SK-N-MC (cell line): ENCODE measurements around the gene NPRL2.
A peak's percentile ranks its signal among the peaks of the same experiment; 100 is the strongest.

Experiments used
- DNase-seq: peaks from one replicate; pipeline ENCODE4 v3.0.0-alpha.2; 2011; ENCODE audit warnings: low read depth, low spot score
- H3K27ac ChIP-seq: fragments of 200-600 bp; sonication (generic); 2 replicates; pipeline ENCODE4 v1.5.1; 2016; ENCODE audit warnings: mixed run types
- H3K36me3 ChIP-seq: fragments of 200-600 bp; sonication (generic); 2 replicates; pipeline ENCODE4 v1.6.1; 2017; ENCODE audit warnings: antibody characterized with exemption, low read length, mixed read lengths; ENCODE audit not compliant: insufficient read depth
- H3K4me3 ChIP-seq: fragments of 200-600 bp; sonication (generic); 2 replicates; pipeline ENCODE4 v1.5.1; 2016
- H3K9ac ChIP-seq: fragments of 200-600 bp; sonication (generic); 2 replicates; pipeline ENCODE4 v1.8.0; 2017; ENCODE audit warnings: mixed run types, mixed read lengths; ENCODE audit not compliant: insufficient read length
- H3K9me3 ChIP-seq: fragments of 200-600 bp; sonication (generic); 2 replicates; pipeline ENCODE4 v1.6.1; 2017; ENCODE audit warnings: low read depth, mild to moderate bottlenecking, antibody characterized with exemption, low read length, moderate library complexity, mixed read lengths
- EZH2 ChIP-seq: fragments of 200-600 bp; sonication (generic); IDR thresholded peaks from one replicate; pipeline ENCODE4 v1.6.1; 2017; ENCODE audit warnings: antibody characterized with exemption
- FOXP2 ChIP-seq: optimal IDR thresholded peaks from 2 replicates; pipeline ENCODE3; 2011; ENCODE audit warnings: mild to moderate bottlenecking, moderate library complexity; ENCODE audit not compliant: insufficient read depth; ENCODE audit errors: extremely low read length, control extremely low read depth
- POLR2AphosphoS5 ChIP-seq: IDR thresholded peaks from 2 replicates; pipeline ENCODE4 v1.6.1; 2012; ENCODE audit warnings: mild to moderate bottlenecking, low read depth, low read length, borderline replicate concordance

NPRL2 gene

GRCh38 chr3:50365842-50366220, 15.3 kb upstream of the NPRL2 start:
- no peaks in the 10 kb centered on the region for H3K9me3 ChIP-seq
- no peak overlapping the region for H3K9ac ChIP-seq
- DNase-seq, result no peak
- H3K36me3 ChIP-seq, result no peaks in the 10 kb centered on the region
- H3K27ac ChIP-seq, result no peak overlapping the region
- H3K4me3 ChIP-seq, result no peak overlapping the region
- no peak for TF ChIP-seq EZH2
- no peak for TF ChIP-seq POLR2AphosphoS5
- no peak for TF ChIP-seq FOXP2

GRCh38 chr3:50365080-50365841, 14.7 kb upstream of the NPRL2 start:
- Histone ChIP-seq H3K36me3 (no peaks in the 10 kb centered on the region), H3K4me3 (peak overlapping the region; percentile 68), H3K9me3 (no peaks in the 10 kb centered on the region), H3K27ac (no peak overlapping the region), H3K9ac (no peak overlapping the region)
- no peak for DNase-seq
- TF ChIP-seq EZH2 (no peak), POLR2AphosphoS5 (no peak), FOXP2 (no peak)

GRCh38 chr3:50364573-50365079, 14.1 kb upstream of the NPRL2 start:
- H3K9ac ChIP-seq, result no peak overlapping the region
- no peaks in the 10 kb centered on the region for H3K36me3 ChIP-seq
- TF ChIP-seq EZH2 (no peak), POLR2AphosphoS5 (no peak), FOXP2 (no peak)
- no peak overlapping the region for H3K27ac ChIP-seq
- 0 out of 2 replicates have a peak overlapping the region, but pooled peaks have one; percentile 15 for H3K4me3 ChIP-seq
- no peaks in the 10 kb centered on the region for H3K9me3 ChIP-seq
- DNase-seq, result no peak

GRCh38 chr3:50359760-50360110, 9.2 kb upstream of the NPRL2 start:
- TF ChIP-seq EZH2 (no peak), FOXP2 (no peak), POLR2AphosphoS5 (no peak)
- DNase-seq, result no peak
- Histone ChIP-seq H3K9ac (no peak overlapping the region), H3K36me3 (no peaks in the 10 kb centered on the region), H3K9me3 (no peaks in the 10 kb centered on the region), H3K27ac (no peak overlapping the region), H3K4me3 (peak overlapping the region; percentile 48)

GRCh38 chr3:50358911-50359759, 8.6 kb upstream of the NPRL2 start, which contains the start of gene TMEM115:
Gene TMEM115, minus strand, starts transcription at chr3:50359521. Its CDS starts 458 bp downstream, at chr3:50359063.
- H3K27ac ChIP-seq, result no peak within 1 kb of the TSS

GRCh38 chr3:50358355-50358910, 7.9 kb upstream of the NPRL2 start:
- Histone ChIP-seq H3K9me3 (no peaks in the 10 kb centered on the region), H3K27ac (no peak overlapping the region), H3K36me3 (no peaks in the 10 kb centered on the region; the same call in 1 of the 2 replicates), H3K9ac (peak overlapping the region; percentile 83), H3K4me3 (peak overlapping the region; percentile 78)
- DNase-seq, result no peak
- TF ChIP-seq FOXP2 (no peak), POLR2AphosphoS5 (no peak), EZH2 (no peak)

More at GRCh38 chr3:50358911-50359759, 8.6 kb upstream of the NPRL2 start, which contains the start of gene TMEM115:
- TF ChIP-seq POLR2AphosphoS5 (peak; percentile 81), EZH2 (no peak)
- H3K9me3 ChIP-seq, result no peaks in the 10 kb centered on the region
- peak within 1 kb of the TSS; percentile 78 for H3K4me3 ChIP-seq
- peak; percentile 83 for DNase-seq
- no peaks in the 10 kb centered on the region for H3K36me3 ChIP-seq
- peak within 1 kb of the TSS; percentile 83 for H3K9ac ChIP-seq

GRCh38 chr3:50357481-50357880, 6.9 kb upstream of the NPRL2 start:
- H3K36me3 ChIP-seq, result no peaks in the 10 kb centered on the region; the same call in 1 of the 2 replicates
- TF ChIP-seq POLR2AphosphoS5 (no peak), EZH2 (no peak), FOXP2 (no peak)
- H3K4me3 ChIP-seq, result peak overlapping the region; percentile 78
- peak overlapping the region; percentile 83 for H3K9ac ChIP-seq
- no peak for DNase-seq
- no peak overlapping the region for H3K27ac ChIP-seq
- no peaks in the 10 kb centered on the region for H3K9me3 ChIP-seq

GRCh38 chr3:50356553-50356952, 6.0 kb upstream of the NPRL2 start:
- Histone ChIP-seq H3K9ac (no peak overlapping the region), H3K9me3 (no peaks in the 10 kb centered on the region), H3K36me3 (no peaks in the 10 kb centered on the region; the same call in 1 of the 2 replicates), H3K4me3 (no peak overlapping the region), H3K27ac (no peak overlapping the region)
- no peak for TF ChIP-seq EZH2
- no peak for TF ChIP-seq FOXP2
- TF ChIP-seq POLR2AphosphoS5, result no peak
- DNase-seq, result no peak
